ENCODE data around the gene USP3.
"Not testable (repeated sequence)": the region's sequence is repeated elsewhere in the genome, so short reads cannot be mapped to it uniquely, and the experiment has no call there.

Gene USP3

GRCh38 chr15:63620760-63621159 is 116.4 kb downstream of the USP3 start:
- not testable (repeated sequence) for DNase-seq

- no peak for DNase-seq
These were observed 119.0 kb downstream of the USP3 start for GRCh38 chr15:63623232-63623969.

DNA sequence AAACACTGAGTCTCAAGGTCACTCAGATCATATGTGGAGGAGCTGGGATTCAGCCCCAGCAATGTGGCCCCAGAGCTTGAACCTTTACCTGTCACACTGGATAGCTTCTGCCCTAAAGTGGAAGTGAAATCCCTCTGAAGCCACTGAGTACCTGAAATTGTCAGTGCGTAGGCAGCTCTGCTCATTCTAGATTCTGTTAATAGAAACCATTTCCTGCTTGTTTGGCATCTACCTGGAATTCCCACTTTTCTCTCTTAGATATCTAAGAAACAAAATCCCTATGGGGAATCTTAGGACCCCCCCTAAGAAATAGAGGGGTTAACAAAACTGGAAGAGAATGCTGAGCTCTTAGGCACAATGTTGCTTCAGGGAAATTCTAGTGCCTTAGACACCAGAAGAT is 122.6 kb downstream of the USP3 start:
- DNase-seq = no peak

DNA sequence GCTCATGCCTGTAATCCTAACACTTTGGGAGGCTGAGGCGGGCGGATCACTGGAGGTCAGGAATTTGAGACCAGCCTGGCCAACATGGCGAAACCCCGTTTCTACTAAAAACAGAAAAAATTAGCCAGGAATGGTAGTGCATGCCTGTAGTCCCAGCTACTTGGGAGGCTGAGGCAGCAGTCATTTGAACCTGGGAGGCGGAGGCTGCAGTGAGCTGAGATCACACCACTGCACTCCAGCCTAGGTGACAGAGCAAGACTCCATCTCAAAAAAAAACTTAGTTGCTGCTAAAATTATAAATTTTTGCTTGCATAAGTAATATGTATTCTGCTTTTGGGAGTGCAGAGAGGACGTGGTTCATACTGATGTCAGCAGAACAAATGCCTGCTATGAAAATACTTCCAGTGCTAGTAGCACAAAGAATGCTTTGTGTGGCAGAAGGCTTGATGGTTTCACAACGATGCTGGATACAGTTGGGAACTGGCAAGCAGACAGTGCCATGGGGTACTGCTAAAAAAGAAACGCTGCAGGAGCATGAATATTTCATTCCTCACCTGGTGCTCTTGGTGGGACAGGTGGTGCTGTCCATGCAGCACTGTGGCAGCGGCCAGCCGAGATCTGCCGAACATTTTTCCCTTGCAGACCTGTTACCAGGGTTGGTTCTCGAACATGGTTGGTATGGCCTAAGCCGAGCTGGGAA is 123.9 kb downstream of the USP3 start:
- DNase-seq = no peak

DNA sequence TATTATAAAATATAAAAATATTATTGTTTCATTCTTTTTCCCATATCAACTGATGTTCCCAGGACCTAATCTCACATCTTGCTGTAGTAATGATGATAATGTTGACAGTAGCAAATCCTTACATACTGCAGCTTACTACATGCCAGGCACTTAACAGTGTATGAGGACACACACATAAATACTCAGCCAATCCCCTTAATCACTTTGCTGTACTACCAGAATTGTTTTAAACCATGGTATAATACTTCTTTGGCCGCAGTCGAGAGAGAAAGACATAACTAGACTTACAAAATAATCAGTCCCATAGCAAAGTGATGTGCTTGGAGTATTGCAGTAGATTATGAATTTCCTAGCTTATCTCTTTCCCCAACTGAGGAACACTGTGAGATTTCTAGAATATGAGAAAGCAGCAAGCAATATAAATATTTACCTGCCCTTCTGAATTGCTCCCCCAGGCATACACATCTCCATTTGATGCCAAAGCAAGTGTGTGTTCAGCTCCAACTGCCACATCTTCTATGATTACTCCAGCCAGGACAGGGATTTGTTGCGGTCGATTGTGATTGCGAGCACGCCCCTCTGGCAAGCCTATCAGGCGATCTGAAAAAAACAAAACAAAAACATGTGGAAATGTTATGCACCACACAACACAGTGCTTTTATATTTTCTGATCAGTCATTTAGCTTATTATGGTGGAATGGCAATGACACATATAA is 125.8 kb downstream of the USP3 start:
- DNase-seq = no peak

DNA sequence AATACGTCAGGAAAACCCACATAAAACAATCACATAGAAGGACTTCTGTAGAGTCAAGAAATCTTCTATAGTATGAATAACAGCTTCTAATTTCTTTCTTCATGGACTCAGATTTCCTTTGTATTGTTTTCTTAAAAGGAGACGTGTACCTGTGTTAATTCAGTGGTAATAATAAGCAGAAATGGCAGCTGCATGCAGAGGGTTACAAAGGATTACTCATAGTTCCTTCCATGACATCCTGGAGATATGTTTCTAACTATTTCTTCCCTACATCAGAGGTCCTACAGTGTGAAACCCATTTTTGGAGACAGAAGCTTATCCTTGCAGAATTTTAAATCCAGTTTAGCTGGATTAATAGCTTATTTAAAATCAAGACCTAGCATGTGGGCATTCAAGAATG is 128.9 kb downstream of the USP3 start:
- DNase-seq = no peak

DNA sequence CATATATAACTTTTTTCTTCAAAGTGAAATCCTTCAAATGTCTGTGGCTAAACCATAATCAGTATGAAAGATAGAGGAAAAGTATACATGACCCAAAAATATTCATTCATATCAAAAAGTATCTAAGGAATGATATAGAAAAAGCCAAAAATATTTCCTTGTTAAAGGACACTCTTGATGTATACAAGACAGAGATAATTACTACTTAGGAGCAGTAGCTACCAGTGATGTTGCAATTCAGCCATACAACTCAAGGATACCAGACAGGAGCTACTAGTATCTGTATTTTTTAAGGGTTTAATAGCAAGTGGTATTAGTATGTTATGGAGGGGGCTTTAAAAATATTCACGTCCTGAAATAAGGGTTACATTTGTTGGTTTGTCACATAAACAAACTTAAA is 129.8 kb downstream of the USP3 start:
- DNase-seq = no peak

GRCh38 chr15:63636518-63637061 is 132.2 kb downstream of the USP3 start:
- no peak for DNase-seq

DNA sequence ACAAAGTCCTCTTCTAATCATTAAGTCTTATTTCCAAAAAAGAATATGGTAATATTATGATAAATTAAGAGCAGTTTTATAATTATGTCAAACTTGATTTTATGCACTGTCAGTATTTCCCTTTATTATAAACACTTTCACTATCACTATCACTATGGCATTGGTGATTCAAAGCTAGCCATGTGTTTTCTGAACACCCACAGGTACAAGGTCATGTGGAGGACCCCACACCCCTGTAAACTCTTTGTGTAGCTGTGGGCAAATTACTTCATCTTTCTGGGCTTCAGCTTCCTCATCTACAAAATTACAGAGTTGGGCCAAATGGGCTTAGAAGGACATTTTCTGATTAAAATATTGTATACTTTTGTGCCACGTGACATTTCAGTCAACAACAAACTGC is 134.4 kb downstream of the USP3 start:
- no peak for DNase-seq

DNA sequence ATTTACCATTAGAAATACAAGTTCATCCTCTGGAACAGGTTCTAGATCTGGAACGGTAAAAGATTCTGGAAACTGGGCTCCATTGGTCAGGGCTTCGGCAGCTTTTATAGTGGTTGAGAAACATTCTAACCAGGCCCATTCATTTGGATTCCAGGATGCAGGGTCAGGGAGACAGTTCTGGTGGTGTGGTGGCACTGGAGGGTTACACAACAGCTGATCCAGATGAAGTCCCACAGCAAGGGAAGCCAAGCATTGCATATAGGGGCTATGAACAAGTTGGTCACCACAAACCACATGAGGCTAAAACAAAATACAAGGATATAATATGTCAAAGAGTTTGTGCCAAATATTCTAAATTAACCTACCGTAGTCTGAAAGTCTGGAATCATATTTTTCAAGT is 135.8 kb downstream of the USP3 start:
- no peak for DNase-seq
